Stimulated activated CD8-positive, alpha-beta memory T cell treated with anti-CD3 and anti-CD28 coated beads, Interleukin-7, amount 100 ng/mL, for 1 hour (primary cell): Measurements from ENCODE around the gene ITM2A.

ENCODE experiments used
- DNase-seq, 2 donors: peaks; one replicate each; pipeline ENCODE4 v3.0.0-alpha.2; 2020; ENCODE audit warnings: low read depth in 2 of 2

ITM2A gene

GRCh38 chrX:79366873-79367749, at the start of gene ITM2A:
Gene ITM2A, minus strand, starts transcription at chrX:79367334. Its CDS starts 119 bp downstream, at chrX:79367215.
- peak; percentile 14 to 26 for DNase-seq

- DNase-seq = no peak
Observed at GRCh38 chrX:79415056-79415455, 47.9 kb upstream of the ITM2A start.

GRCh38 chrX:79413963-79414362, 46.8 kb upstream of the ITM2A start:
- no peak for DNase-seq

GRCh38 chrX:79412972-79413371, 45.8 kb upstream of the ITM2A start:
- DNase-seq = no peak

- no peak for DNase-seq
Observed at GRCh38 chrX:79412166-79412565, 45.0 kb upstream of the ITM2A start.

GRCh38 chrX:79409657-79410056, 42.5 kb upstream of the ITM2A start:
- DNase-seq = no peak

GRCh38 chrX:79408623-79409322, 41.6 kb upstream of the ITM2A start:
- no peak for DNase-seq

- DNase-seq = no peak
Observed at GRCh38 chrX:79400623-79401022, 33.5 kb upstream of the ITM2A start.

- DNase-seq = no peak
Observed at GRCh38 chrX:79375340-79375739, 8.2 kb upstream of the ITM2A start.

- no peak for DNase-seq
Observed at GRCh38 chrX:79371640-79372039, 4.5 kb upstream of the ITM2A start.

- DNase-seq = no peak
Observed at GRCh38 chrX:79371101-79371500, 4.0 kb upstream of the ITM2A start.

- no peak for DNase-seq
Observed at GRCh38 chrX:79369871-79370270, 2.7 kb upstream of the ITM2A start.

- no peak for DNase-seq
Observed at GRCh38 chrX:79368441-79368840, 1.3 kb upstream of the ITM2A start.

- no peak for DNase-seq
Observed at GRCh38 chrX:79367907-79368306, 773 bp upstream of the ITM2A start.

- no peak for DNase-seq
Observed at GRCh38 chrX:79366556-79366872, 620 bp downstream of the ITM2A start.

GRCh38 chrX:79365591-79365990, 1.5 kb downstream of the ITM2A start:
- no peak for DNase-seq

GRCh38 chrX:79364306-79364705, 2.8 kb downstream of the ITM2A start:
- DNase-seq = no peak

- DNase-seq = no peak
Observed at GRCh38 chrX:79361192-79361870, 5.8 kb downstream of the ITM2A start.

- DNase-seq = no peak
Observed at GRCh38 chrX:79336869-79337815, 30.0 kb downstream of the ITM2A start.

- DNase-seq = no peak
Observed at GRCh38 chrX:79330022-79330421, 37.1 kb downstream of the ITM2A start.

GRCh38 chrX:79325263-79325958, 41.7 kb downstream of the ITM2A start:
- no peak for DNase-seq
